GM23338 (cell line): ENCODE data around the gene PAQR4. TPM values are rescaled to one million over a fixed set of nuclear protein-coding genes. Genes with fewer than 3 reads are reported as not detected.

Experiments used
- ATAC-seq: fragments of 200-7000 bp; cut with Tn5 transposase; 3 replicates; pipeline ENCODE4 v1.9.1; 2020
- DNase-seq: peaks from one replicate; pipeline ENCODE4 v3.0.0-alpha.2; 2015; ENCODE audit warnings: low spot score
- H2AFZ ChIP-seq: fragments of 200-600 bp; sonication (generic); 2 replicates; pipeline ENCODE4 v1.8.0; 2016; ENCODE audit warnings: antibody characterized with exemption, mild to moderate bottlenecking, moderate library complexity
- H3F3A ChIP-seq: fragments of 200-600 bp; sonication (generic); replicated peaks from 2 replicates; pipeline ENCODE4 v1.8.0; 2017; ENCODE audit warnings: antibody characterized with exemption, mixed run types, low read depth
- H3K27ac ChIP-seq: fragments of 200-600 bp; sonication (generic); 2 replicates; pipeline ENCODE4 v1.6.1; 2016; ENCODE audit warnings: low read depth
- H3K27me3 ChIP-seq: fragments of 200-600 bp; sonication (generic); 2 replicates; pipeline ENCODE4 v1.8.0; 2016; ENCODE audit warnings: mild to moderate bottlenecking, mixed run types, moderate library complexity; ENCODE audit not compliant: insufficient read depth
- H3K36me3 ChIP-seq: fragments of 200-600 bp; sonication (generic); 2 replicates; pipeline ENCODE4 v1.8.0; 2016; ENCODE audit warnings: mild to moderate bottlenecking; ENCODE audit not compliant: insufficient read depth
- H3K4me1 ChIP-seq: fragments of 200-600 bp; sonication (generic); 2 replicates; pipeline ENCODE4 v1.8.0; 2016; ENCODE audit warnings: mild to moderate bottlenecking, moderate library complexity; ENCODE audit not compliant: insufficient read depth
- H3K4me2 ChIP-seq: fragments of 200-600 bp; sonication (generic); 2 replicates; pipeline ENCODE4 v1.7.1; 2017; ENCODE audit warnings: mixed run types
- H3K4me3 ChIP-seq: fragments of 200-600 bp; sonication (generic); 2 replicates; pipeline ENCODE4 v1.6.1; 2016; ENCODE audit warnings: mixed run types
- H3K79me2 ChIP-seq: fragments of 200-600 bp; sonication (generic); replicated peaks from 2 replicates; pipeline ENCODE4 v1.8.0; 2017; ENCODE audit warnings: mild to moderate bottlenecking; ENCODE audit not compliant: insufficient read depth
- H3K9me2 ChIP-seq: fragments of 200-600 bp; sonication (generic); 2 replicates; pipeline ENCODE4 v1.8.0; 2017; ENCODE audit not compliant: insufficient read depth
- H4K20me1 ChIP-seq: fragments of 200-600 bp; sonication (generic); replicated peaks from 2 replicates; pipeline ENCODE4 v1.8.0; 2017; ENCODE audit warnings: mild to moderate bottlenecking; ENCODE audit not compliant: insufficient read depth
- H3K27ac Mint-ChIP-seq: 2 replicates; pipeline ENCODE4 v1.8.0; 2020; ENCODE audit warnings: inconsistent platforms, mild to moderate bottlenecking, moderate library complexity, mixed read lengths
- H3K27me3 Mint-ChIP-seq: 3 replicates; pipeline ENCODE4 v1.8.0; 2022; ENCODE audit warnings: low read depth, mild to moderate bottlenecking, moderate library complexity, mixed read lengths, inconsistent platforms; ENCODE audit not compliant: insufficient read depth, poor library complexity
- H3K36me3 Mint-ChIP-seq: 3 replicates; pipeline ENCODE4 v1.8.0; 2021; ENCODE audit warnings: low read depth, mild to moderate bottlenecking, inconsistent platforms, moderate library complexity, mixed read lengths
- H3K4me1 Mint-ChIP-seq: 3 replicates; pipeline ENCODE4 v1.8.0; 2020; ENCODE audit warnings: mild to moderate bottlenecking, inconsistent platforms, mixed read lengths
- H3K4me3 Mint-ChIP-seq: 3 replicates; pipeline ENCODE4 v1.8.0; 2021; ENCODE audit warnings: moderate library complexity, mild to moderate bottlenecking, inconsistent platforms, mixed read lengths
- H3K9me3 Mint-ChIP-seq: 3 replicates; pipeline ENCODE4 v1.8.0; 2020; ENCODE audit warnings: moderate library complexity, mild to moderate bottlenecking, inconsistent platforms, mixed read lengths
- CREB1 ChIP-seq: fragments of 250-450 bp; sonication (Bioruptor Pico); IDR thresholded peaks from 2 replicates; pipeline ENCODE4 v1.5.0; 2020; ENCODE audit warnings: low read depth, mild to moderate bottlenecking, moderate library complexity
- EZH2 ChIP-seq: fragments of 200-600 bp; sonication (generic); IDR thresholded peaks from one replicate; pipeline ENCODE4 v1.8.0; 2017; ENCODE audit warnings: antibody characterized with exemption, mild to moderate bottlenecking, low read depth; ENCODE audit not compliant: unreplicated experiment
- EZH2phosphoT487 ChIP-seq: fragments of 200-600 bp; sonication (generic); IDR thresholded peaks from one replicate; pipeline ENCODE4 v1.8.1; 2018; ENCODE audit warnings: antibody characterized with exemption; ENCODE audit not compliant: unreplicated experiment
- JUNB ChIP-seq: IDR thresholded peaks from one replicate; pipeline ENCODE4 v1.6.1; 2016; ENCODE audit warnings: antibody characterized with exemption; ENCODE audit not compliant: unreplicated experiment
- NANOG ChIP-seq: IDR thresholded peaks from 2 replicates; pipeline ENCODE4 v1.6.1; 2016; ENCODE audit warnings: antibody characterized with exemption, borderline replicate concordance
- POLR2AphosphoS5 ChIP-seq: IDR thresholded peaks from 2 replicates; pipeline ENCODE4 v1.6.1; 2016; ENCODE audit warnings: antibody characterized with exemption, low read depth
- STAT1 ChIP-seq: IDR thresholded peaks from one replicate; pipeline ENCODE4 v1.6.1; 2016; ENCODE audit warnings: antibody characterized with exemption; ENCODE audit not compliant: unreplicated experiment
- ZNF114 ChIP-seq: fragments of 250-450 bp; sonication (Bioruptor Pico); IDR thresholded peaks from 2 replicates; pipeline ENCODE4 v1.5.0; 2020; ENCODE audit warnings: mild to moderate bottlenecking, moderate library complexity
- ZNF331 ChIP-seq: fragments of 250-450 bp; sonication (Bioruptor Pico); IDR thresholded peaks from 2 replicates; pipeline ENCODE4 v1.5.0; 2020; ENCODE audit warnings: low read depth, mild to moderate bottlenecking, moderate library complexity
- polyA plus RNA-seq: library from polyadenylated mRNA; unstranded; fragments of >200 nt; fragmentation: Nextera tagmentation; extraction: Ambion mirVana; gene quantifications from 2 replicates; pipeline ENCODE4 v1.2.1, GENCODE V29; 2016
- total RNA-seq: library from RNA; depleted of rRNA; stranded (reverse); fragments of >200 nt; shearing (Covaris generic); gene quantifications from 2 replicates; pipeline ENCODE4 v1.2.3, GENCODE V29; 2014
- TF ChIP-seq, protein P1 (sequence below), 2 experiments: fragments of 200-600 bp in 1 of 2; sonication (generic) in 1 of 2; conservative IDR thresholded peaks; 2 replicates each; pipeline versions ENCODE4 v1.5.1 to v1.6.1; 2016 to 2017; ENCODE audit warnings: antibody characterized with exemption in 2 of 2, low read depth in 2 of 2, mild to moderate bottlenecking in 2 of 2, moderate library complexity in 1 of 2
- TF ChIP-seq, protein P2 (sequence below): IDR thresholded peaks from 2 replicates; pipeline ENCODE4 v1.6.1; 2016; ENCODE audit warnings: antibody characterized with exemption
- TF ChIP-seq, protein P3 (sequence below): fragments of 250-450 bp; sonication (Bioruptor Pico); IDR thresholded peaks from 2 replicates; pipeline ENCODE4 v1.5.0; 2020; ENCODE audit warnings: mild to moderate bottlenecking, moderate library complexity

Gene PAQR4
- total and polyA plus RNA-seq, 2 experiments from 2014 or later = 7.0 to 29.3 TPM

DNA sequence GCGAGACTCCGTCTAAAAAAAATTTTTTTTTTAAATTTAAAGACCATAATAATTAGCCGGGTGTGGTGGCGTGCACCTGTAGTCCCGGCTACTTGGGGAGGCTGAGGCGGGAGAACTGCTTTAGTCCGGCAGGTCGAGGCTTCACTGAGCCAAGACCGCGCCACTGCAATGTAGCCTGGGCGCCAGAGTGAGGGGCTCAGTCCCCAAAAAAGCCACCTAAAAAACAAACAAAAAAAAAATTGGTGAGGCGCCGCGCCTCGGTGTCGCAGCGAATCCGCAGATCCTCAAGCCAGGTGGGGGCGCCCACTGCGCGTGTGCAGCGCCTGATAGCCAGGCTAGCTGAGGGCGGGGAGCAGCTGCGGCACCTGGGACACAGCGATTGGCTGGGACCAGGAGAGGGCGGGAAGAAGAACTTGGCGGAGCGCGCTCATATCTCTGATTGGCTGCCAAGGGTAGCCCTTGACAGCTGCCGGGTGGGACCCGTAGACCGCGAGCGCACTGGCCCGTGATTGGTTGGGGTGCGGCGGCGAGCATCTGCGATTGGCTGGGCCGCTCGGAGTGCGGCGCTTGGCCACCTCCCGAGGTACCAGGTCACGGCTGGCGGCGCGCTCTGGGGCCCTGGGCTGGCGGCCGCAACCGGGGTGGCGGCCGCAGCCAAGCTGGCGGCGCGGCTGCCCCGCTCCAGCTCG is 34.6 kb downstream of the PAQR4 start:
- Mint-ChIP-seq H3K9me3 (no peaks in the 10 kb centered on the region), H3K27me3 (peaks cover 16% of the 10 kb centered on the region), H3K4me3 (peak overlapping the region; percentile 57), H3K27ac (no peak overlapping the region), H3K36me3 (peaks cover 13% of the 10 kb centered on the region), H3K4me1 (peaks cover 32% of the 10 kb centered on the region)
- Histone ChIP-seq H3K4me3 (no peak overlapping the region), H3K27me3 (no peaks in the 10 kb centered on the region), H3K27ac (no peak overlapping the region), H3F3A (peaks cover 19% of the 10 kb centered on the region), H3K4me2 (no peak overlapping the region), H3K4me1 (peaks cover 31% of the 10 kb centered on the region), H3K36me3 (no peaks in the 10 kb centered on the region), H3K9me2 (no peaks in the 10 kb centered on the region), H2AFZ (no peak overlapping the region), H3K79me2 (no peaks in the 10 kb centered on the region), H4K20me1 (no peaks in the 10 kb centered on the region)
- ATAC-seq (peak; percentile 73), DNase-seq (peak; percentile 100)
- TF ChIP-seq NANOG = no peak
- TF ChIP-seq CREB1 (CRISPR knock-in tag) = peak; percentile 20; the same call in 1 of the 2 replicates
- no peak for TF ChIP-seq JUNB
- TF ChIP-seq EZH2 = no peak
- TF ChIP-seq, protein P1, sequence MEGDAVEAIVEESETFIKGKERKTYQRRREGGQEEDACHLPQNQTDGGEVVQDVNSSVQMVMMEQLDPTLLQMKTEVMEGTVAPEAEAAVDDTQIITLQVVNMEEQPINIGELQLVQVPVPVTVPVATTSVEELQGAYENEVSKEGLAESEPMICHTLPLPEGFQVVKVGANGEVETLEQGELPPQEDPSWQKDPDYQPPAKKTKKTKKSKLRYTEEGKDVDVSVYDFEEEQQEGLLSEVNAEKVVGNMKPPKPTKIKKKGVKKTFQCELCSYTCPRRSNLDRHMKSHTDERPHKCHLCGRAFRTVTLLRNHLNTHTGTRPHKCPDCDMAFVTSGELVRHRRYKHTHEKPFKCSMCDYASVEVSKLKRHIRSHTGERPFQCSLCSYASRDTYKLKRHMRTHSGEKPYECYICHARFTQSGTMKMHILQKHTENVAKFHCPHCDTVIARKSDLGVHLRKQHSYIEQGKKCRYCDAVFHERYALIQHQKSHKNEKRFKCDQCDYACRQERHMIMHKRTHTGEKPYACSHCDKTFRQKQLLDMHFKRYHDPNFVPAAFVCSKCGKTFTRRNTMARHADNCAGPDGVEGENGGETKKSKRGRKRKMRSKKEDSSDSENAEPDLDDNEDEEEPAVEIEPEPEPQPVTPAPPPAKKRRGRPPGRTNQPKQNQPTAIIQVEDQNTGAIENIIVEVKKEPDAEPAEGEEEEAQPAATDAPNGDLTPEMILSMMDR (conservative IDR thresholded peaks at IDR 0.05; ENCODE audit: low read depth in 2 of 2) = peak; percentile 69 to 97
- TF ChIP-seq ZNF114 = no peak
- TF ChIP-seq EZH2phosphoT487 = no peak
- peak; percentile 29; the same call in 1 of the 2 replicates for TF ChIP-seq POLR2AphosphoS5
- no peak for TF ChIP-seq ZNF331
- TF ChIP-seq STAT1 = no peak
- TF ChIP-seq, protein P2, sequence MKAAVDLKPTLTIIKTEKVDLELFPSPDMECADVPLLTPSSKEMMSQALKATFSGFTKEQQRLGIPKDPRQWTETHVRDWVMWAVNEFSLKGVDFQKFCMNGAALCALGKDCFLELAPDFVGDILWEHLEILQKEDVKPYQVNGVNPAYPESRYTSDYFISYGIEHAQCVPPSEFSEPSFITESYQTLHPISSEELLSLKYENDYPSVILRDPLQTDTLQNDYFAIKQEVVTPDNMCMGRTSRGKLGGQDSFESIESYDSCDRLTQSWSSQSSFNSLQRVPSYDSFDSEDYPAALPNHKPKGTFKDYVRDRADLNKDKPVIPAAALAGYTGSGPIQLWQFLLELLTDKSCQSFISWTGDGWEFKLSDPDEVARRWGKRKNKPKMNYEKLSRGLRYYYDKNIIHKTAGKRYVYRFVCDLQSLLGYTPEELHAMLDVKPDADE = no peak
- TF ChIP-seq, protein P3, sequence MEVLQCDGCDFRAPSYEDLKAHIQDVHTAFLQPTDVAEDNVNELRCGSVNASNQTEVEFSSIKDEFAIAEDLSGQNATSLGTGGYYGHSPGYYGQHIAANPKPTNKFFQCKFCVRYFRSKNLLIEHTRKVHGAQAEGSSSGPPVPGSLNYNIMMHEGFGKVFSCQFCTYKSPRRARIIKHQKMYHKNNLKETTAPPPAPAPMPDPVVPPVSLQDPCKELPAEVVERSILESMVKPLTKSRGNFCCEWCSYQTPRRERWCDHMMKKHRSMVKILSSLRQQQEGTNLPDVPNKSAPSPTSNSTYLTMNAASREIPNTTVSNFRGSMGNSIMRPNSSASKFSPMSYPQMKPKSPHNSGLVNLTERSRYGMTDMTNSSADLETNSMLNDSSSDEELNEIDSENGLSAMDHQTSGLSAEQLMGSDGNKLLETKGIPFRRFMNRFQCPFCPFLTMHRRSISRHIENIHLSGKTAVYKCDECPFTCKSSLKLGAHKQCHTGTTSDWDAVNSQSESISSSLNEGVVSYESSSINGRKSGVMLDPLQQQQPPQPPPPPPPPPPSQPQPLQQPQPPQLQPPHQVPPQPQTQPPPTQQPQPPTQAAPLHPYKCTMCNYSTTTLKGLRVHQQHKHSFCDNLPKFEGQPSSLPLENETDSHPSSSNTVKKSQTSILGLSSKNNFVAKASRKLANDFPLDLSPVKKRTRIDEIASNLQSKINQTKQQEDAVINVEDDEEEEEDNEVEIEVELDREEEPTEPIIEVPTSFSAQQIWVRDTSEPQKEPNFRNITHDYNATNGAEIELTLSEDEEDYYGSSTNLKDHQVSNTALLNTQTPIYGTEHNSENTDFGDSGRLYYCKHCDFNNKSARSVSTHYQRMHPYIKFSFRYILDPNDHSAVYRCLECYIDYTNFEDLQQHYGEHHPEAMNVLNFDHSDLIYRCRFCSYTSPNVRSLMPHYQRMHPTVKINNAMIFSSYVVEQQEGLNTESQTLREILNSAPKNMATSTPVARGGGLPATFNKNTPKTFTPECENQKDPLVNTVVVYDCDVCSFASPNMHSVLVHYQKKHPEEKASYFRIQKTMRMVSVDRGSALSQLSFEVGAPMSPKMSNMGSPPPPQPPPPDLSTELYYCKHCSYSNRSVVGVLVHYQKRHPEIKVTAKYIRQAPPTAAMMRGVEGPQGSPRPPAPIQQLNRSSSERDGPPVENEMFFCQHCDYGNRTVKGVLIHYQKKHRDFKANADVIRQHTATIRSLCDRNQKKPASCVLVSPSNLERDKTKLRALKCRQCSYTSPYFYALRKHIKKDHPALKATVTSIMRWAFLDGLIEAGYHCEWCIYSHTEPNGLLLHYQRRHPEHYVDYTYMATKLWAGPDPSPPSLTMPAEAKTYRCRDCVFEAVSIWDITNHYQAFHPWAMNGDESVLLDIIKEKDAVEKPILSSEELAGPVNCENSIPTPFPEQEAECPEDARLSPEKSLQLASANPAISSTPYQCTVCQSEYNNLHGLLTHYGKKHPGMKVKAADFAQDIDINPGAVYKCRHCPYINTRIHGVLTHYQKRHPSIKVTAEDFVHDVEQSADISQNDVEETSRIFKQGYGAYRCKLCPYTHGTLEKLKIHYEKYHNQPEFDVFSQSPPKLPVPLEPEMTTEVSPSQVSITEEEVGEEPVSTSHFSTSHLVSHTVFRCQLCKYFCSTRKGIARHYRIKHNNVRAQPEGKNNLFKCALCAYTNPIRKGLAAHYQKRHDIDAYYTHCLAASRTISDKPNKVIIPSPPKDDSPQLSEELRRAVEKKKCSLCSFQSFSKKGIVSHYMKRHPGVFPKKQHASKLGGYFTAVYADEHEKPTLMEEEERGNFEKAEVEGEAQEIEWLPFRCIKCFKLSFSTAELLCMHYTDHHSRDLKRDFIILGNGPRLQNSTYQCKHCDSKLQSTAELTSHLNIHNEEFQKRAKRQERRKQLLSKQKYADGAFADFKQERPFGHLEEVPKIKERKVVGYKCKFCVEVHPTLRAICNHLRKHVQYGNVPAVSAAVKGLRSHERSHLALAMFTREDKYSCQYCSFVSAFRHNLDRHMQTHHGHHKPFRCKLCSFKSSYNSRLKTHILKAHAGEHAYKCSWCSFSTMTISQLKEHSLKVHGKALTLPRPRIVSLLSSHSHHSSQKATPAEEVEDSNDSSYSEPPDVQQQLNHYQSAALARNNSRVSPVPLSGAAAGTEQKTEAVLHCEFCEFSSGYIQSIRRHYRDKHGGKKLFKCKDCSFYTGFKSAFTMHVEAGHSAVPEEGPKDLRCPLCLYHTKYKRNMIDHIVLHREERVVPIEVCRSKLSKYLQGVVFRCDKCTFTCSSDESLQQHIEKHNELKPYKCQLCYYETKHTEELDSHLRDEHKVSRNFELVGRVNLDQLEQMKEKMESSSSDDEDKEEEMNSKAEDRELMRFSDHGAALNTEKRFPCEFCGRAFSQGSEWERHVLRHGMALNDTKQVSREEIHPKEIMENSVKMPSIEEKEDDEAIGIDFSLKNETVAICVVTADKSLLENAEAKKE (CRISPR knock-in tag) = no peak
